Esophagus squamous epithelium (tissue), 4 donors: ENCODE results near the gene TESK2.

Experiments
- CTCF ChIP-seq, 6 experiments: fragments of 450-650 bp in 4 of 6; fragments of 200-600 bp in 2 of 6; sonication (generic) in 2 of 6; IDR thresholded peaks; one replicate each; pipeline ENCODE4 v1.5.1; 2016 to 2019; ENCODE audit warnings: antibody characterized with exemption in 6 of 6, mild to moderate bottlenecking in 4 of 6, moderate library complexity in 4 of 6
- POLR2A ChIP-seq, 4 donors: fragments of 450-650 bp; IDR thresholded peaks; one replicate each; pipeline ENCODE4 v1.6.1; 2017; ENCODE audit warnings: antibody characterized with exemption in 4 of 4, mild to moderate bottlenecking in 4 of 4, moderate library complexity in 3 of 4

DNA sequence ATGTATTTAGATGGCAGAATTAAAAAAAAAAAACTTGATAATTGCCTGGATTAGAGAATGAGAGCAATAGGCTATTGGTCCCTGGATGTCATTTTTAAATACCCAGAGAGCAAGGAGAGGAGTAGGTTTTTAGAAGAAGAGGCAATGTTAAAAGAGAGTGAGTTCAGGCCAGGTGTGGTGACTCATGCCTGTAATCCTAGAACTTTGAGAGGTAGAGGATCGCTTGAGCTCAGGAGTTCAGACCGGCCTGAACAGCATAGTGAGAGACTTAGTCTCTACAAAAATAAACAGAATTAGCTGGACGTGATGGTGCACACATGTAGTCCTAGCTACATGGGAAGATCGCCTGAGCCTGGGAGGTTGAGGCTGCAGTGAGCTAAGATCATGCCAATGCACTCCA, 134.8 kb downstream of the TESK2 start:
- TF ChIP-seq CTCF (IDR thresholded peaks at IDR 0.05), result no peak
- TF ChIP-seq POLR2A (IDR thresholded peaks at IDR 0.05), result no peak
